ENCODE measurements around the gene EPHB4. TPM values are rescaled to one million over a fixed set of nuclear protein-coding genes. Genes with fewer than 3 reads are reported as not detected.
"Not testable (repeated sequence)": the region's sequence is repeated elsewhere in the genome, so short reads cannot be mapped to it uniquely, and the experiment has no call there.

The EPHB4 gene
- total and polyA plus RNA-seq, 2 experiments from 2014 or later, result 23.3 to 164 TPM

DNA sequence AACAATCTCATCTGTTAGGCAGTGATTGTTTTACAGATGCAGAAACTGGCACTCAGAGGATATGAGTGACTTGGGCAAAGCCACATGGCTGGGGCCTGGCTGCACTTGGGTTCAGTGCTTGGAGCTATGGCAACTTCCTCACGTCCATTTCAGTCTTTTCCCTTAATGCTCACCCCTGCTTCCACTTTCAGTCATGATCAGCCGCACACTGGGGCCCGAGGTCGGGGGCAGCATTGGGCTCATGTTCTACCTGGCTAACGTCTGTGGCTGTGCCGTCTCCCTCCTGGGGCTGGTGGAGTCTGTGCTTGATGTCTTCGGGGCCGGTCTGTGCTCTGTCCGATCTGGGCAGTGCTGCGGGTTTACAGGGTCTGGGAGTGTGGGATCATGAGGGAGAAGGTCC is 28.2 kb upstream of the EPHB4 start (continued):
- TF ChIP-seq, protein P1, sequence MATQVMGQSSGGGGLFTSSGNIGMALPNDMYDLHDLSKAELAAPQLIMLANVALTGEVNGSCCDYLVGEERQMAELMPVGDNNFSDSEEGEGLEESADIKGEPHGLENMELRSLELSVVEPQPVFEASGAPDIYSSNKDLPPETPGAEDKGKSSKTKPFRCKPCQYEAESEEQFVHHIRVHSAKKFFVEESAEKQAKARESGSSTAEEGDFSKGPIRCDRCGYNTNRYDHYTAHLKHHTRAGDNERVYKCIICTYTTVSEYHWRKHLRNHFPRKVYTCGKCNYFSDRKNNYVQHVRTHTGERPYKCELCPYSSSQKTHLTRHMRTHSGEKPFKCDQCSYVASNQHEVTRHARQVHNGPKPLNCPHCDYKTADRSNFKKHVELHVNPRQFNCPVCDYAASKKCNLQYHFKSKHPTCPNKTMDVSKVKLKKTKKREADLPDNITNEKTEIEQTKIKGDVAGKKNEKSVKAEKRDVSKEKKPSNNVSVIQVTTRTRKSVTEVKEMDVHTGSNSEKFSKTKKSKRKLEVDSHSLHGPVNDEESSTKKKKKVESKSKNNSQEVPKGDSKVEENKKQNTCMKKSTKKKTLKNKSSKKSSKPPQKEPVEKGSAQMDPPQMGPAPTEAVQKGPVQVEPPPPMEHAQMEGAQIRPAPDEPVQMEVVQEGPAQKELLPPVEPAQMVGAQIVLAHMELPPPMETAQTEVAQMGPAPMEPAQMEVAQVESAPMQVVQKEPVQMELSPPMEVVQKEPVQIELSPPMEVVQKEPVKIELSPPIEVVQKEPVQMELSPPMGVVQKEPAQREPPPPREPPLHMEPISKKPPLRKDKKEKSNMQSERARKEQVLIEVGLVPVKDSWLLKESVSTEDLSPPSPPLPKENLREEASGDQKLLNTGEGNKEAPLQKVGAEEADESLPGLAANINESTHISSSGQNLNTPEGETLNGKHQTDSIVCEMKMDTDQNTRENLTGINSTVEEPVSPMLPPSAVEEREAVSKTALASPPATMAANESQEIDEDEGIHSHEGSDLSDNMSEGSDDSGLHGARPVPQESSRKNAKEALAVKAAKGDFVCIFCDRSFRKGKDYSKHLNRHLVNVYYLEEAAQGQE (IDR thresholded peaks at IDR 0.05; ENCODE audit: unreplicated experiment), result no peak
- TF ChIP-seq POLR2AphosphoS5 (IDR thresholded peaks at IDR 0.05; ENCODE audit: low read depth) (no peak), ZNF331 (CRISPR knock-in tag; IDR thresholded peaks at IDR 0.05; ENCODE audit: low read depth) (no peak), EZH2 (IDR thresholded peaks at IDR 0.05; ENCODE audit: low read depth, unreplicated experiment) (no peak), ZNF114 (CRISPR knock-in tag; IDR thresholded peaks at IDR 0.05) (no peak), NANOG (IDR thresholded peaks at IDR 0.05; ENCODE audit: borderline replicate concordance) (no peak), EZH2phosphoT487 (IDR thresholded peaks at IDR 0.05; ENCODE audit: unreplicated experiment) (no peak), JUNB (IDR thresholded peaks at IDR 0.05; ENCODE audit: unreplicated experiment) (no peak)
- TF ChIP-seq, protein P2, sequence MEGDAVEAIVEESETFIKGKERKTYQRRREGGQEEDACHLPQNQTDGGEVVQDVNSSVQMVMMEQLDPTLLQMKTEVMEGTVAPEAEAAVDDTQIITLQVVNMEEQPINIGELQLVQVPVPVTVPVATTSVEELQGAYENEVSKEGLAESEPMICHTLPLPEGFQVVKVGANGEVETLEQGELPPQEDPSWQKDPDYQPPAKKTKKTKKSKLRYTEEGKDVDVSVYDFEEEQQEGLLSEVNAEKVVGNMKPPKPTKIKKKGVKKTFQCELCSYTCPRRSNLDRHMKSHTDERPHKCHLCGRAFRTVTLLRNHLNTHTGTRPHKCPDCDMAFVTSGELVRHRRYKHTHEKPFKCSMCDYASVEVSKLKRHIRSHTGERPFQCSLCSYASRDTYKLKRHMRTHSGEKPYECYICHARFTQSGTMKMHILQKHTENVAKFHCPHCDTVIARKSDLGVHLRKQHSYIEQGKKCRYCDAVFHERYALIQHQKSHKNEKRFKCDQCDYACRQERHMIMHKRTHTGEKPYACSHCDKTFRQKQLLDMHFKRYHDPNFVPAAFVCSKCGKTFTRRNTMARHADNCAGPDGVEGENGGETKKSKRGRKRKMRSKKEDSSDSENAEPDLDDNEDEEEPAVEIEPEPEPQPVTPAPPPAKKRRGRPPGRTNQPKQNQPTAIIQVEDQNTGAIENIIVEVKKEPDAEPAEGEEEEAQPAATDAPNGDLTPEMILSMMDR (conservative IDR thresholded peaks at IDR 0.05; ENCODE audit: low read depth in 2 of 2), result no peak

DNA sequence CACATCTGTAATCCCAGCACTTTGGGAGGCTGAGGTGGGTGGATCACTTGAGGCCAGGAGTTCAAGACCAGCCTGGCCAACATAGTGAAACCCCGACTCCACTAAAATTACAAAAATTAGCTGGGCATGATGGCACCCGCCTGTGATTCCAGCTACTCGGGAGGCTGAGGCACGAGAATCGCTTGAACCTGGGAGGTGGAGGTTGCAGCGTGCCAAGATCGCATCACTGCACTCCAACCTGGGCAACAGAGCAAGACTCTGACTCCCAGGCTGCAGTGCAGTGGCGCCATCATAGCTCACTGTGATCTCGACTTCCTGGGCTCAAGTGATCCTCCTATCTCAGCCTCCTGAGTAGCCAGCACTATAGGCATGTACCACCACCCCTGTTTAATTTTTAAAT is 27.6 kb upstream of the EPHB4 start:
- not testable (repeated sequence) for H3K9me2 ChIP-seq (ENCODE audit: insufficient read depth); H3K4me1 ChIP-seq (ENCODE audit: insufficient read depth); H4K20me1 ChIP-seq (replicated peaks; ENCODE audit: insufficient read depth); DNase-seq (ENCODE audit: low spot score); H3K4me2 ChIP-seq; H3K9me3 Mint-ChIP-seq; ATAC-seq; H3K4me1 Mint-ChIP-seq; H3K36me3 ChIP-seq (ENCODE audit: insufficient read depth); H3F3A ChIP-seq (replicated peaks; ENCODE audit: low read depth); H2AFZ ChIP-seq; H3K4me3 Mint-ChIP-seq; H3K27me3 ChIP-seq (ENCODE audit: insufficient read depth); H3K27ac ChIP-seq (ENCODE audit: low read depth); H3K4me3 ChIP-seq; H3K27ac Mint-ChIP-seq
- peaks cover 43% of the 10 kb centered on the region for H3K79me2 ChIP-seq (replicated peaks; ENCODE audit: insufficient read depth)
- peaks cover 16% of the 10 kb centered on the region for H3K36me3 Mint-ChIP-seq (ENCODE audit: low read depth)
- H3K27me3 Mint-ChIP-seq (ENCODE audit: insufficient read depth, low read depth, poor library complexity), result peaks cover 14% of the 10 kb centered on the region

All from GM23338 (cell line).